ENCODE measurements around the gene SEC24D.

Gene SEC24D

DNA sequence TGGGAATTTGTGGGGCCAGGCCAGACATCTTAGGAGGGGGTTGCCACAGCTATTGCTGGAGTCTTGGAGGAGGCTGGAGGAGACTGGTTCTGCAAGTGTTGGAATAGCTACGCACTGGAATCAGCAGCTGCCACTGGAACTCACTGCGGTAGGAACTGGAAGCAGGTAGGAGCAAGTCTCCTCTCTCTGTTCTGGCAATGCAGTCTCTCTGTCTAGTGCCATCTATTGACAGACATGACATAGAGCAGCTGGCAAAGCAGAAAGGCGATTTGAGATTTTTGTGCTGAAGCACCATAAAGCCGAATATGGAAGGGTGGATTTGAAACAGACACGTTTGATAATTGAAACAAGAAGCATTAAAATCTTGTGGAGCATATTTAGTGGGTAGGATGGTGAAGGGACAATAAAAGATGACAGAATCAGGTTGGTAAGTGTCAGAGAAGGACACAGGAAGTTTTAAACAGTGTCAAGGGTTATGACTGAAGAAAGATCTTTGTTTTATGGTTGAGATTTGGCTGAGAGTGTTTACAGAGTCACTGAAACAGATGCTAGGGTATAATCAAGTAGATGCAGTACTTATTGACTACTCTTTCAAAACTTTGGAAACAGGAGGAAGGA lies 29.3 kb upstream of the SEC24D start:
- POLR2A ChIA-PET = no interaction called here
- DNase-seq (ENCODE audit: extremely low spot score) = peak; percentile 77
- TF ChIP-seq ZNF384 (IDR thresholded peaks at IDR 0.05) = no peak
- peak; percentile 46; the same call in 1 of the 2 replicates for TF ChIP-seq PKNOX1 (IDR thresholded peaks at IDR 0.05)
- CTCF ChIA-PET = interaction anchor here (0.6 to 1.4 kb wide), 6 partner anchors 21 to 453 kb away, joined by 3 to 5 read pairs (median 3); no protein-coding TSS in a partner anchor

- TF ChIP-seq SP1 (IDR thresholded peaks at IDR 0.05) = no peak
- ChIA-PET POLR2A (no interaction called here), CTCF (no interaction called here)
- DNase-seq (ENCODE audit: extremely low spot score) = no peak
Measured at GRCh38 chr4:118858779-118859178, 22.9 kb upstream of the SEC24D start.

- DNase-seq (ENCODE audit: extremely low spot score) = no peak
- ChIA-PET CTCF (no interaction called here), POLR2A (no interaction called here)
- no peak for TF ChIP-seq L3MBTL2 (conservative IDR thresholded peaks at IDR 0.05)
- TF ChIP-seq TARDBP (IDR thresholded peaks at IDR 0.05) = no peak
- TF ChIP-seq LEF1 (IDR thresholded peaks at IDR 0.05; ENCODE audit: borderline replicate concordance) = no peak
- no peak for TF ChIP-seq FOXK2 (IDR thresholded peaks at IDR 0.05)
- TF ChIP-seq FOXM1 (IDR thresholded peaks at IDR 0.05; ENCODE audit: borderline replicate concordance) = no peak
- no peak for TF ChIP-seq SUZ12 (IDR thresholded peaks at IDR 0.05)
- no peak for TF ChIP-seq BHLHE40 (IDR thresholded peaks at IDR 0.05; ENCODE audit: borderline replicate concordance)
- no peak for TF ChIP-seq ZNF384 (IDR thresholded peaks at IDR 0.05)
- no peak for TF ChIP-seq FOXA1 (IDR thresholded peaks at IDR 0.05)
- TF ChIP-seq PKNOX1 (IDR thresholded peaks at IDR 0.05) = no peak
- no peak for TF ChIP-seq SP1 (IDR thresholded peaks at IDR 0.05)
- TF ChIP-seq ELF4 (IDR thresholded peaks at IDR 0.05) = no peak
Measured at GRCh38 chr4:118857760-118858159, 21.8 kb upstream of the SEC24D start.

- POLR2A ChIA-PET = no interaction called here
- TF ChIP-seq L3MBTL2 (conservative IDR thresholded peaks at IDR 0.05) (no peak), FOXA1 (IDR thresholded peaks at IDR 0.05) (no peak), SUZ12 (IDR thresholded peaks at IDR 0.05) (no peak), PKNOX1 (IDR thresholded peaks at IDR 0.05) (no peak), TARDBP (IDR thresholded peaks at IDR 0.05) (no peak), ARNT (IDR thresholded peaks at IDR 0.05) (no peak), BHLHE40 (IDR thresholded peaks at IDR 0.05; ENCODE audit: borderline replicate concordance) (no peak), NFRKB (IDR thresholded peaks at IDR 0.05) (no peak), FOXK2 (IDR thresholded peaks at IDR 0.05) (no peak), ZNF384 (IDR thresholded peaks at IDR 0.05) (no peak), FOXM1 (IDR thresholded peaks at IDR 0.05; ENCODE audit: borderline replicate concordance) (no peak), HDGF (IDR thresholded peaks at IDR 0.05; ENCODE audit: borderline replicate concordance) (no peak), CTBP1 (IDR thresholded peaks at IDR 0.05; ENCODE audit: borderline replicate concordance) (no peak), ELF4 (IDR thresholded peaks at IDR 0.05) (no peak), SP1 (IDR thresholded peaks at IDR 0.05) (no peak), LEF1 (IDR thresholded peaks at IDR 0.05; ENCODE audit: borderline replicate concordance) (no peak)
- no peak for DNase-seq (ENCODE audit: extremely low spot score)
Measured at GRCh38 chr4:118850488-118851173, 14.7 kb upstream of the SEC24D start.

GRCh38 chr4:118849867-118850487 lies 14.1 kb upstream of the SEC24D start:
- POLR2A ChIA-PET = no interaction called here
- no peak for TF ChIP-seq BHLHE40 (IDR thresholded peaks at IDR 0.05; ENCODE audit: borderline replicate concordance)
- no peak for TF ChIP-seq FOXM1 (IDR thresholded peaks at IDR 0.05; ENCODE audit: borderline replicate concordance)
- TF ChIP-seq CTBP1 (IDR thresholded peaks at IDR 0.05; ENCODE audit: borderline replicate concordance) = no peak
- TF ChIP-seq L3MBTL2 (conservative IDR thresholded peaks at IDR 0.05) = no peak
- no peak for TF ChIP-seq SP1 (IDR thresholded peaks at IDR 0.05)
- no peak for TF ChIP-seq FOXA1 (IDR thresholded peaks at IDR 0.05)
- no peak for TF ChIP-seq LEF1 (IDR thresholded peaks at IDR 0.05; ENCODE audit: borderline replicate concordance)
- TF ChIP-seq HDGF (IDR thresholded peaks at IDR 0.05; ENCODE audit: borderline replicate concordance) = no peak
- no peak for TF ChIP-seq SUZ12 (IDR thresholded peaks at IDR 0.05)
- TF ChIP-seq NFRKB (IDR thresholded peaks at IDR 0.05) = no peak
- TF ChIP-seq FOXK2 (IDR thresholded peaks at IDR 0.05) = no peak
- no peak for TF ChIP-seq TARDBP (IDR thresholded peaks at IDR 0.05)
- no peak for TF ChIP-seq ELF4 (IDR thresholded peaks at IDR 0.05)
- no peak for TF ChIP-seq ARNT (IDR thresholded peaks at IDR 0.05)
- CTCF ChIA-PET = interaction anchor here (0.7 kb wide), 1 partner anchor 78 kb away, joined by 3 read pairs; no protein-coding TSS in a partner anchor
- DNase-seq (ENCODE audit: extremely low spot score) = no peak

More at GRCh38 chr4:118850488-118851173, 14.7 kb upstream of the SEC24D start:
- CTCF ChIA-PET = interaction anchor here (0.7 kb wide), 1 partner anchor 78 kb away, joined by 3 read pairs; no protein-coding TSS in a partner anchor

GRCh38 chr4:118848901-118849300 lies 13.0 kb upstream of the SEC24D start:
- TF ChIP-seq CTBP1 (IDR thresholded peaks at IDR 0.05; ENCODE audit: borderline replicate concordance) = no peak
- TF ChIP-seq TARDBP (IDR thresholded peaks at IDR 0.05) = no peak
- TF ChIP-seq LEF1 (IDR thresholded peaks at IDR 0.05; ENCODE audit: borderline replicate concordance) = no peak
- no peak for TF ChIP-seq ELF4 (IDR thresholded peaks at IDR 0.05)
- TF ChIP-seq L3MBTL2 (conservative IDR thresholded peaks at IDR 0.05) = no peak
- no peak for TF ChIP-seq ARNT (IDR thresholded peaks at IDR 0.05)
- TF ChIP-seq HDGF (IDR thresholded peaks at IDR 0.05; ENCODE audit: borderline replicate concordance) = no peak
- no peak for TF ChIP-seq NFRKB (IDR thresholded peaks at IDR 0.05)
- no peak for TF ChIP-seq SUZ12 (IDR thresholded peaks at IDR 0.05)
- TF ChIP-seq BHLHE40 (IDR thresholded peaks at IDR 0.05; ENCODE audit: borderline replicate concordance) = no peak
- TF ChIP-seq ZNF384 (IDR thresholded peaks at IDR 0.05) = no peak
- no peak for TF ChIP-seq PKNOX1 (IDR thresholded peaks at IDR 0.05)
- no peak for TF ChIP-seq FOXA1 (IDR thresholded peaks at IDR 0.05)
- no peak for DNase-seq (ENCODE audit: extremely low spot score)
- CTCF ChIA-PET = no interaction called here
- POLR2A ChIA-PET = no interaction called here
